HL-60 (cell line): ENCODE results near the gene ADAMTS14.

Source experiments
- CTCF ChIP-seq: IDR thresholded peaks from one replicate; pipeline ENCODE4 v1.5.1; 2011; ENCODE audit warnings: low read length, control low read depth, inconsistent platforms; ENCODE audit not compliant: insufficient read depth
- POLR2AphosphoS5 ChIP-seq: IDR thresholded peaks from 2 replicates; pipeline ENCODE4 v1.6.1; 2012; ENCODE audit warnings: low read depth
- SPI1 ChIP-seq: IDR thresholded peaks from 2 replicates; pipeline ENCODE4 v1.6.1; 2012; ENCODE audit warnings: low read depth, mild to moderate bottlenecking, borderline replicate concordance

GRCh38 chr10:70658582-70659136 lies 13.6 kb upstream of the ADAMTS14 start:
- TF ChIP-seq CTCF (no peak), POLR2AphosphoS5 (no peak), SPI1 (no peak)
